ENCODE results near the gene PRICKLE3.
"Not testable (repeated sequence)": the region's sequence is repeated elsewhere in the genome, so short reads cannot be mapped to it uniquely, and the experiment has no call there.

PRICKLE3 gene

DNA sequence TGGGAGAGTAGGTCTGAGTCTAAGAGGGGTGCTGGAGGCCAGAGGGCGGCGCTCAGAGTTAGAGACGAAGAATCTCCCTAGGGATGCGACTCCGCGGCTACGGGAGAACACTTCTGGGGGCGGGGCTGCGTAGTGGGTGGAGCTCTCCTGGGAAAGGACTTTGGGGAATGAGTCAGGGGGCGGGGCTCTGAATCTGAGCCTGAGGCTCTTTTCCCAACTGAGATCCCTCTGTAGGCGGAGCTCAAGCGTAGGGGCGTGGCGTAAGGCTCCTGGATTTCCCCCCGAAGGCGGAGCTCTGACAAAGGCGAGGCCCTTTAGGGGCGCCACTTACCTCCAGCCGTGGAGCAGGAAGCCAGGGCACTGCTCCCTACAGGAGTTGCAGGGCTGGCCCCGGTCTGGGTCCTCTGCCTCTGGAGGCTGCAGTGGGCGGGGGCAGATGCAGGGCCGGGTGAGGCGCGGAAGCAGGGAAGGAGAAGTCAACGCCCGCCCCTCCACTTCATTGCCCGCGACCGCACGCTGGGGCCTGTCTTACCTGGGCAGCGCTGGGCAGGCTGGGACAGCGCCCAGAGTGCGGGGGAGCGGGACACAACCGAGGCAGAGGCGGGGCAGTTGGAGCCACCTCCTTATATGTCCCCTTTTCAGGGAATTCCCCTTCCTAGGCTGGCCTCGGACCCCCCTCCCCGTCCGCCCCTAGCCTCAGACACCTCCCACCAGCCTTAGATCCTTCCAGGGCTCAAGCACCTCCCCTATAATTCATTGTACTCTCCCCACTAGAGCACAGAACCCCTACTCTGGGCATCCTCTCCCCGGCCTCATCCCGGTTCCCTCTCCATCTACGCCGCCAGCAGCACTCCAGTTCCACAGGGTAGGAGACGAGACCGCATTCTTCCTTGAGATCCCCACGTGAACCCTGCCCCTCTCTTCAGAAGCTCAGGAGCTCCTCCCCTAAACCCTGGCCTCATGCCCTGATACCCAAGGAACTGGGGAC is 1.6 kb downstream of the PRICKLE3 start:
- peak overlapping the region; percentile 17 for H3K4me3 ChIP-seq (ENCODE audit: low read depth, low read length)

DNA sequence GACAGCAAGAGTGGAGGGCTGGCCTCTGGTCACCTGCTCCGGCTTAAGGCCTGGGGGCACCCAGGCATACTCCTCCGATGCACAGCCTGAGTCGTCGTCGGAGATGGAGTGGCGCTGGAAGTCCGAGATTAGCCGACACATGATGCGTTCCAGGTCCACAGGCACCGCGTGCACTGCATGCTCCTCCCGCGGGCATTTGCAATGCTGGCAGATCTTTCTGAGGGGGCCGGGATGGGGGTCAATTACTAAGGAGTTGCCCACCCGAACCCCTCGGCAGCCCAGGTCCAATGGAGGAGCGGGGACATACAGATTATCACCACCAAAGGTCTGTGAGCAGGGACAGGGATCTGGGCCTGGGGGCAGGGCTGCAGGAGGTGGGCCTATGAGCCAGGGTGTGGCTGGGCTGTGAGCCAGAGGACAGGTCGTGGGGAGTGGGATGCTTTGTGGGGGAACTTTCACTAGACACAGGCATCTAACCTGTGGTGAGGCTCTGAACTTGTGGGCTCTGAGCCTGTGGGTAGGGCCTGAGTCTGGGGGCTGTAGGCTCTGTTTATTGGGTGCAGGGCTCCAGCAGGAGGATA is 2.4 kb downstream of the PRICKLE3 start:
- no peak overlapping the region for H3K4me3 ChIP-seq (ENCODE audit: low read depth, low read length)

DNA sequence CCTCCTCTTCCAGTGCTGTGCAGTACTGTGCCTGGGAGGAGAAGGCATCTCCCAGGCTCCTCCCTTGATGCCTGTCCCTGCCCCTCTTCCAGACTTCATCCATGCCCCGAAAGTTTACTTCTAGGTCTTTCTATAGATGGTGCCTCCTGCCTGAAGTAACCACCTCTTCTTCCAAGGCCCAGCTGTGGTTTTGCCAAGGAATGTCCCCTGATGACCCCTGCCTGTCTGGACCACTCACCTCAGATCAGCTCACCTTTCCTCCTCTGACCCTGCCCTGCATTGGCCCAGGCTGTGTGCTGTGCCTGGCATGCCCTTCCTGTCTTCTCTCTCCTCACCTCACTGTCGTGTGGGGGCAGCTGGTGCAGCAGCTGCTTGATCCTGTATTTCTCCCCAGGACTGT is 6.8 kb downstream of the PRICKLE3 start:
- no peak overlapping the region for H3K4me3 ChIP-seq (ENCODE audit: low read depth, low read length)

DNA sequence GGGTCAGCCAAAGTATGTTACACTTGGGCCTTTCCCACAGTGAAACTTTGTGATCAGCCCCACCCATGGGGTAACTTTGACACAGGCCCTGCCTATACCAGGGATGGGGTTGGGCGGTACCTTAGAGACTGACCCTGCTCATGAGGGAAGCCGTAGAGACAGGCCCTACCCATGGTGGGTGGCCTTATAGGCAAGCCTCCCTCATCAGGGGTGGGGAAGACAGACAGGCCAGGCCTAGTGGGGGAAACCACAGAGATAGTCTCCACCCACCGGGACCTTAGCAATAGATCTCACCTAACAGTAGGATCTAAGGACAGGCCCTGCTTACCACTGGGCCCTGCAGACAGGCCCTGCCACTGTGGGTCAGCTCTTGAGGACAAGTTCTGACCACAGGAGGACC is 7.6 kb downstream of the PRICKLE3 start:
- no peak overlapping the region for H3K4me3 ChIP-seq (ENCODE audit: low read depth, low read length)

DNA sequence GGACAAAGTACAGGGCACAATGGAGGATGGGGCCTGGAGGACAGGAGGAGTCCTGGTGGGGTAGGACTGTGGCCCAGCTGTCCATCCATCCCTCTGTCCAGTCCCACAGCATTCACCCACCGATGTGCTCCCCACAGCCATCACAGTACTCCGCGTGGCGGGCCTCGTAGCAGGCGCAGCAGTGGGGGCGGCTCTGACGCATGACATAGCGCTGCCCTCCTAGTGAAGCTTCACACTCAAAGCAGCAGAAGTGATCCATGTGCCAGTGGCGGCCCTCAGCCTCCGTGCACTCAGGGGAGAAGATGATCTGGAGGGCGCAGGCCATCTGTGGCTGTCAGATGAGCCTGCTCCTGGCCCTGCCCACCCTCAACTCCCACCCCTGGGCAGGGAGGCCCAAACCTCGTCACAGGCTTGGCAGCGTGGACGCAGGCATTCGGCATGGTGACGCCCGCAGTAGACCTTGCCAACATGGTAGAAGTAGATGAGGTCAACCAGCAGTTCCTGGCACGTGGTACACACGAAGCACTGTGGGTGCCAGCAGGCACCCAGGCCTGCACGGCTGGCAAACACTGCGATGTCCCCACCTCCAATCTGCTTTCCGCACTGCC is 8.2 kb downstream of the PRICKLE3 start:
- no peak overlapping the region for H3K4me3 ChIP-seq (ENCODE audit: low read depth, low read length)

DNA sequence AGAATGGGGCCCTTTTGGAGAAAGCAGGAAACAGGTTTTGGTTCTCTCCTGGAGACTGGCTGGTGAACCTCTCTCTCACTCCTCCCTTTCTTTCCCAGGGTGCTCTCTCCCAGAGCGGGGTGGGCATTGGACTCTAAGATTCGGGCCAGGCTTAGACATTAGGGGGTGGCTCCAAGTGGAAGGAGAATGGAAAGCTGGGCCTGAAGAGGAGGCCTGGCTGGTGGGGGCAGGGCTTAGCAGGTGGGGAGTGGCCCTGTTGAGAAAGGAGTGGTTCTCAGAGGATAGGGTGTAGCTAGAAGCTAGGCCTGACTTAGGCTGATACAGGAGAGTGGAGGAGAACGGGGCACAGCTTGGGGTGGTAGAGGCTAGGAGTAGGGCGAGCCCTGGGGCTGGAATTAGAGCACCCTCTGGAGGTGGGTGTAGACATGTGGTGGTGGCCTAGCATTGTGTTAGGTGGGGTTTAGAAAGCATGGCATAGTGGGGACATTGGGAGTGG is 8.8 kb downstream of the PRICKLE3 start:
- no peak overlapping the region for H3K4me3 ChIP-seq (ENCODE audit: low read depth, low read length)

DNA sequence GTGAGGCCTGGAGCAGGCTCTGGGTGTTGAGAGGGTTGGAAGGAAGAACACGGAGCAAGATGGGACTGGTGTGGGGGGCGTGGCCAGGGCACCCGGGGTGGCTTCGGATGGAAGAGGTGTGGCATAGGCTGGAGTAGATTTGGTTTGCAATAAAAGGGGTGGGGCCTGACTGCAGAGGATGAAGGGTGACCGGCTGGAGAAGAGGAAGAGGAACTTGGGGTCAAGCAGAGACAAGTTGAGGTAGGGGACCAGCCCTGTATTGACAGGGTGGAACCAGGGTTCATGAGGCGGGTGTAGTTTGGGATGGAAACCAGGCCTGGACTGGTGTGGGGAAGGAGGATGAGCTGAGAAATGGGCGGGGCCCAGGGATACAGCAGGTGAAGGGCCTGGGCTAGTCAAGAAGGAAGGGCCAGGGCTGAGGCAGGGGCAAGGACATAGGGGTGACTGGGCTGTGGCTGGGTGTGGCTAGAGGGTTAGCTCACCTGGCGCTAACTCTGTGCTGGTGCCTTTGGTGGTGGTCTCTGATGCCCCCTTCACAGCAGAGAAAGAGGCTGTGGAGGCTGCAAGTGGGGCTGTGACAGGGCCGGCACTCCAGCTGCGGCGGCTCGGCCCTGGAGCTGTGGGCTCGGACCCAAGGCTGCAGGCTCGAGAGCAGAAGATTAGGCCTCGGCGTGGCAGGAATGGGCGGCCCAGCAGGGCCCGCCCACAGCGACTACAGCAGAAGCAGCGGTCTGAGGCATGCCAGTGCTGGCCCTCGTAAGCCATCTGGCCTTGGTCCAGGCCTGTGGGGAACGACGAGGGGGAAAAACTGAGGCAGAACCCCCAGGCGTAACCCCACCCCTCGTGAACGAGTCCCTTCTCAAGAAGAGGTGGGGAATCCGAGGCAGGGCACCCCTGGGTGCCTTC is 9.5 kb downstream of the PRICKLE3 start:
- H3K4me3 ChIP-seq (ENCODE audit: low read depth, low read length): no peak overlapping the region

DNA sequence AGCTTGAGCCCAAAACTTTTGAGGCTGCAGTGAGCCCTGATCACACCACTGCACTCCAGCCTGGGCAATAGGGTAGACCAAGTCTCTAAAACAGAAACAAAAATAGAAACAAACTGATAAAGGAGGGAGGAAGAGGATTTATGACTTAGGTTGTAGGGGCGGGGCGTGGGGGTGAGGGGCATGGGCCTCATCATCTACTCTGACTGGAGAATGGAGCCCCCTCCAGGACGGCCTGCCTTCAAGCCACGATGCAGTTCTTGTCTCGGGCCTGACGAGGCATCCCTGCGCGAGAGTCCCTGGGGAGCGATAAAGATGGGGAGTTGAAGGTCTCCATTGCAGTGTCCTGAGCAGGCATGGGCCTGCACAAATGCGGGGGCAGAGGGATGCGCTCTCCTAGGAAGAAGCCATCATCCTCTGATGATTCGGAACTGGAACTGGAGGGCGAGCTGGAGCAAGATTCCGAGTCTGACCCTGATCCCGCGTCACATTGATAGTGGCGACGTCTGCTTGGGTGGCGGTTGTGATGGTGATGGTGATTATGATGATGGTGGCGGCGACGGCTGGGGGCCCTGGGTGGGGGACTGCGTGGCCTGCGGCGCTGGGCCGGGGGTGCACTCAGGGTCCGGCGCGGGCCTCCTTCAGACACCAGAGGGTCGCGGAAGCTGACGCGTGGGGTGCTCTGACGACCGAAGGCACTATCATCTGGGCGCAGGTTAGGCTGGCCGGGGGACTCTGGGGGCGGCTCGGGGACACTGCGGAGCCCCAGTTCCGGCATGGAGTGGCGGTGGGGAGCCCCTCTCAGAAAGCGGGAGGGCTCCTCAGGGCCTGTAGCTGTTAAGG is 10.5 kb downstream of the PRICKLE3 start:
- H3K4me3 ChIP-seq (ENCODE audit: low read depth, low read length): no peak overlapping the region

DNA sequence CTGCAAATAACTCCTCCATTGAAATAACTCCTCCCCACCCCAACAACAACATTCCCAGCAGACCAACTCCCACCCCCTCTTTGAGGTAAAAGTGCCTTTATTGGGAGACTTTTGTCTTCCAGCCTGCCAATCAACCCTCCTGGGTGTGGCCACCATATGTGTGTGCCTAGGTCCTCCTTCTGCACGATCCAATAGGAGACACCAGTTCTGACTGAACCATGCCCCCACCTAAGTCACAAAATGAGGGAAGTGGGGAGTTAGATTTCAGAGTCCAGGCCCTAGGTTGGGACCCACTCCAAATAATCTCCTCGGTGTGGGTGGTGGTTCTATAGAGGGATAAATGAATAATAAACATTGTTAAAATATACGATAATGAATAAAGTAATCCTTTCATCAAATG is 11.4 kb downstream of the PRICKLE3 start:
- H3K4me3 ChIP-seq (ENCODE audit: low read depth, low read length): no peak overlapping the region

DNA sequence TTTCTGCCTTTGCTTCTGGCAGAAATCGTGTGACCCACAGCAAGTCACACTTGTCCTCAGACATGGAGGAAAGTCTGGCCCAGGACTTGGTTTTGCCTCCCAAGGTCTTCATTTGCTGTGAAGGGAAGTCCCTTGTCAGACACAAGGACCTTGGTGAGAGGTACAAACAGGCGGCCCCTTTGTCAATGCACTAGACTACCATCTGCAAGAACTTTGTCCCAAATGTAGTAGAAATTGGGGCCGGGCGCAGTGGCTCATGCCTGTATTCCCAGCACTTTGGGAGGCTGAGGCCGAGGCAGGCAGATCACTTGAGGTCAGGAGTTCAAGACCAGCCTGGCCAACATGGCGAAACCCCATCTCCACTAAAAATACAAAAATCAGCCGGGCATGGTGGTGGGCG is 12.6 kb downstream of the PRICKLE3 start:
- not testable (repeated sequence) for H3K4me3 ChIP-seq (ENCODE audit: low read depth, low read length)

DNA sequence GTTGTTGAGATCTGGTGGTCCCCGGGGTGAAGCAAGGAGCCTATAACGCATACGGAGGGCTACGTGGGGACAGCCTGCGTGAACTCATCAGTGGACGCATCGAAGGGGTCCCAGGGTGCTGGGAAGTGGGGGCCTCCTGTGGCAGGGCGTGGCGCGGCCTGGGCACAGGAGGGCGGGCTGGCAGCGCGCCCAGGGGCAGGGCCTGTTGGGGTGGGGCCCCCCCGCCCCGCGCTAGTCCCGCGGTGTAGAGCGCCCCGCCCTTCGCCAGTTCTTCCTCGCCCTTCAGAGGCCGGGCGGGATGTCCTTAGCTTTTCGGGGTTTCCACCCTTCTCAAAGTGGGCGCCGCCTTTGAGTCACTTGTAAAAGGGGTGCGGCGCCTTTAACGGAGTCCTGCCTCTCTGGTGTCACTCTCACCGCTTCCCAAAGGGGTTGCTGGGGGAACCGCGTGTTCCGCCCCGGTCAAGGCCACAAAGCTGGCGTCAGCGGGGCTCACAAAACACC is 13.8 kb downstream of the PRICKLE3 start:
- H3K4me3 ChIP-seq (ENCODE audit: low read depth, low read length): peak overlapping the region; percentile 37

DNA sequence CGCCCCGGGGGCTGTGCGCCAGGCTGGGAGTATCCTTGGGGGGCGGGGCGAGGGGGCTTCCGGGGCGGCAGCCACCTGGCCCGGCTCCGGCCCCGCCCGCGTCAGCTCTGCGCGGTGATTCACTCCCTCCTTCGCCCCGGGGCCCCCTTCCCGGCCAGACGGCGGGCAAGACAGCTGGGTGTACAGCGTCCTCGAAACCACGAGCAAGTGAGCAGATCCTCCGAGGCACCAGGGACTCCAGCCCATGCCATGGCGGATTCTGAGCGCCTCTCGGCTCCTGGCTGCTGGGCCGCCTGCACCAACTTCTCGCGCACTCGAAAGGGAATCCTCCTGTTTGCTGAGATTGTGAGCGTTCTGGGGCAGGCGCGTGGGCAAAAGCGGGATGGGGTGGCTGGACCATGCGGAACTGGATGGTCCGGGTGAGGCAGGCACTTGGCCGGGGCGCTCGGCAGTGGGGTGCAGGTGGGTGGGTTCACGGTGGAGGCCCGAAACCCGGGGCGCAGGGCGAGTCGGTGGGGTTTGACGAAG is 14.4 kb downstream of the PRICKLE3 start, which contains the start of gene PLP2:
PLP2 (plus strand) TSS at position 147 of the 528 bp plus-strand sequence; CDS start at position 250, 103 bp downstream.
- peak within 1 kb of the TSS; percentile 43 for H3K4me3 ChIP-seq (ENCODE audit: low read depth, low read length)

DNA sequence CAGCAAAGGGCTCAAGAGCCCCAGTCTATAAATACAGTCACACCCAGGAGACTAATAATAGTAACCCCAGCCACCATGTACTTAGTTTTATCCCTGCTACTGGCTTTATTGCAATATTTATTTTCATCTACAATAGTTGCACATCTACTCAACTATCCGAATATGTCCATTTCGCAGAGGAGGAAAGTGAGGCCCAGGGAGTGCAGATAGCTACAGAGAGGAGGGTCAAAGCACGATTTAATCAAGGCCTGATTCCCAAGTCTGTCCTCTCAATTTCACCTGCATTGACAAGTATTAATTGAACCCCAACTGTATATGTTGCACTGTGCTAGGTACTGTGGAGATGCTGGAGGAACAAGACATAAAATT is 18.4 kb downstream of the PRICKLE3 start:
- no peak overlapping the region for H3K4me3 ChIP-seq (ENCODE audit: low read depth, low read length)

DNA sequence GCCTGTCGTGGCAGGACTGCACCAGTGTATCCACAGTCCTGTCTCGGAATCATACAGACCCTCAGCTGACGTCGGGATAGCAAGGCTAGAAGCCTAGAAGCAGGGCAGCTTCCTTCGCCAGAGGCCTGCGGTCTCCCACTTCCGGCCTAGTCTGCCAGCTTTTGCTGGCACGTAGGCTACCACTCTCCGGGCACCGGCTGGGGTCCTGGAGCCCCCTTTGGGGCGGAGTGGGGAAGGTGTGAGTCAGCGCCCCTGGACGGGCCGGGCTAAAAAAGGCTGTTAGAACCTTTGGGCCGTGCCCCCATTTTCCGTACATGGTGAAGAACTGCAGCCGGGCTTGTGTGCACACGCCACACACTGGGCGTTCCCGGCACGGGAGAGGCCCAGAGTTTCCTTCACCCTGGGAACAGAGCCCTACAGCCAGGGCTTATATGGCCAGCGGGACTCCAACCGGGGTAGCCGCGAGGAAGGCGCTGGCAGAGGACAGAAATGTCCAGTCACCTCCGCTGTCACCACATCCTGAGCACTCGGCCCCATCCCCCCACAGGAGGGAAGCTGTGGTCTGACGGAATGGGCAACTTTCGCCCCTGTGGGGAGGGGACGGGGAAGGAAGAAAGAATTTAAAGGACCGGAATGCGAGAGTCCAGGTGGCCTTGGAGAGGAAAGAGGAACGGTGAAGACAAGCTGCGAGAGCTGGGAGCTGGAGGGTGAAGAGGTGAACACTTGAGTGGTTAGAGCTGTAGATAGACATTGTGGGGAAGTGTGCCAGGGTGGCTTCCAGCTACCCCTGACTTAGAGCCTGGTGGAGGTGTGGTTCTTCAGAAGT is 19.0 kb downstream of the PRICKLE3 start:
- H3K4me3 ChIP-seq (ENCODE audit: low read depth, low read length): peak overlapping the region; percentile 4

DNA sequence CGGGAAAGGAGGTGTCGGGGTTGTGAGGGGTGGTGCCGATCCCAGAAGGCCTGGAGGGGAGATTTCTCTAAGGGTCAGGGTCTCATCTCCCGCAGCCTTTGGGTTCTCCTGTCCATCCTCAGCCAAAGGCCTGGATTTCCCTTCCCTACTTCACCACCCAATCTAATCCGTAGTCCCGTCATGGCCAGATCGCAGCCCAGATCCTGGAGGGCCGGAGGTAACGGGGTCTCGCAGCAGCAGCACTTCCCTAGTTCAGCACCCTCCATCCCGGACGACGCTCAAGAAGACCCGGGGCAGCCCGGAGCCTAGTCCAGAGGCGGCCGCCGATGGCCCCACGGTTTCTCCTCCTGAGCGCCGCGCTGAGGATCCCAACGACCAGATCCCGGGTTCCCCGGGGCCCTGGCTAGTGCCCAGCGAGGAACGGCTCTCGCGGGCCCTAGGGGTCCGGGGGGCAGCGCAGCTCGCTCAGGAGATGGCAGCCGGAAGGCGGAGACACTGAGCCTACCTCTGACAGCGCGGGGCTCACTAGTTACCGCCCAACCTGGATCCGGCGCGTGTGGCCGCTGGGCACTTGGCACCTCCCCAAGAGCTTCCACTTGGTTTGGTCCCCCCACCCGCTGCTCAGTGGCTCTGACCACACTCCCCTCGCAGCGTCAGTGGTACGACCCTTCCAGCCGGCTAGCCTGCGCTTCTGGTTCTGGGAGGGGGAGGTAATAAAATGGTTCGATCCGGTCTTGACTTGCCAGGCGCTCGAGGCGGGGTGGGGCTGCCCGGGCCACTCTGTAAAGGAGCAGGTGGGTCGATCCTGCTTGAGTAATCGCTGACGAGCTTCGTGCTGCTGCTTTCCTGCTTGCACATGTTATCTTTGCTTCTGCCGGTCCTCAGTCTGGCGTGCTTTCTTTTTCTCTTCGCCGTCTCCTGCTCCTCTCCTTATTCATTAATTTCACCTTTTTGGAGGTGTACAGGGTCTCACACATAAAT is 20.0 kb downstream of the PRICKLE3 start:
- peak overlapping the region; percentile 4 for H3K4me3 ChIP-seq (ENCODE audit: low read depth, low read length)

DNA sequence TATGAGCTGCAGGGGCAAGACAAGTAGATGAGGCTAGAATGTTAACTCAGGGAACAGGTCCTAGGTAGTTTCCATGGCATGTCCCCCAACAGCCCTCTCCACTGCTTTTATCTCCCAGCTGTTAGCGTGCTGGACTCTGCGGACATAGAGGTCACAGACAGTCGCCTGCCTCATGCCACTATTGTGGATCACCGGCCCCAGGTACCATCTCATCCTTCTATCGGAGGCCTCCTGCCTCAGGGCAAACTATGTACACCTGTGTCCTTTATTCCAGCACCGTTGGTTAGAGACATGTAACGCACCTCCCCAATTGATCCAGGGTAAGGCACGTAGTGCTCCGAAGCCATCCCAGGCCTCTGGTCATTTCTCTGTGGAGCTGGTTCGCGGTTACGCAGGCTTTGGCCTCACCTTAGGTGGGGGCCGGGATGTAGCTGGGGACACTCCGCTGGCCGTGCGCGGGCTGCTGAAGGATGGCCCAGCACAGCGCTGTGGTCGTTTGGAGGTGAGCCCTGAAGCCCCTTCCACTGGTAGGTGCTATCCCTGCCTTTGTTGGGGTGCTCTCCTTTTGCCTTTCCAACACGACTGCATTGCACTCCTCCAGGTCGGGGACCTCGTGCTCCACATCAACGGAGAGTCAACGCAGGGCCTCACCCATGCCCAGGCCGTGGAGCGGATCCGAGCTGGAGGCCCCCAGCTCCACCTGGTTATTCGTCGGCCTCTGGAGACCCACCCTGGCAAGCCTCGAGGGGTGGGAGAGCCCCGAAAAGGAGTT is 21.4 kb downstream of the PRICKLE3 start:
- no peak overlapping the region for H3K4me3 ChIP-seq (ENCODE audit: low read depth, low read length)
